Fibroblast of lung (primary cell): ENCODE results near the gene UMPS. TPM values are rescaled to one million over a fixed set of nuclear protein-coding genes. Genes with fewer than 3 reads are reported as not detected.

ENCODE experiments used
- DNase-seq, 2 donors: peaks; one replicate each; pipeline versions ENCODE4 v3.0.0 to v3.0.0-alpha.2; 2010; ENCODE audit warnings: low read depth in 2 of 2
- H2AFZ ChIP-seq: 2 replicates; pipeline ENCODE4 v1.5.1; 2012; ENCODE audit warnings: low read length, control low read depth, inconsistent platforms
- H3K27ac ChIP-seq: 2 replicates; pipeline ENCODE4 v1.5.1; 2011; ENCODE audit warnings: low read length, control low read depth; ENCODE audit not compliant: insufficient read depth
- H3K27me3 ChIP-seq: 2 replicates; pipeline ENCODE4 v1.5.1; 2011; ENCODE audit warnings: mild to moderate bottlenecking, low read length; ENCODE audit not compliant: control insufficient read depth, insufficient read depth
- H3K36me3 ChIP-seq: 2 replicates; pipeline ENCODE4 v1.5.1; 2011; ENCODE audit warnings: low read length; ENCODE audit not compliant: control insufficient read depth, insufficient read depth
- H3K4me1 ChIP-seq: 2 replicates; pipeline ENCODE4 v1.5.1; 2011; ENCODE audit warnings: low read length; ENCODE audit not compliant: control insufficient read depth, insufficient read depth; ENCODE audit errors: extremely low read depth
- H3K4me2 ChIP-seq: 2 replicates; pipeline ENCODE4 v1.5.1; 2011; ENCODE audit warnings: low read length, control low read depth; ENCODE audit not compliant: insufficient read depth; ENCODE audit errors: extremely low read depth
- H3K4me3 ChIP-seq, 4 experiments: fragments of 200-600 bp in 1 of 4; sonication (generic) in 1 of 4; replicated peaks in 1 of 4; 2 replicates each; pipeline ENCODE4 v1.5.1; 2011 to 2016; ENCODE audit warnings: low read length in 4 of 4, low read depth in 3 of 4, mild to moderate bottlenecking in 3 of 4, control low read depth in 2 of 4, inconsistent platforms in 1 of 4, mixed read lengths in 1 of 4; ENCODE audit not compliant: insufficient read depth in 1 of 4; ENCODE audit errors: control extremely low read depth in 1 of 4
- H3K79me2 ChIP-seq: 2 replicates; pipeline ENCODE4 v1.5.1; 2012; ENCODE audit warnings: mild to moderate bottlenecking, low read length, inconsistent platforms; ENCODE audit not compliant: control insufficient read depth, insufficient read depth
- H3K9ac ChIP-seq: 2 replicates; pipeline ENCODE4 v1.5.1; 2011; ENCODE audit warnings: mild to moderate bottlenecking, low read length, control low read depth; ENCODE audit not compliant: insufficient read depth
- H3K9me3 ChIP-seq: 2 replicates; pipeline ENCODE4 v1.5.1; 2012; ENCODE audit warnings: low read depth, low read length; ENCODE audit not compliant: control insufficient read depth, insufficient read depth
- H4K20me1 ChIP-seq: 2 replicates; pipeline ENCODE4 v1.5.1; 2011; ENCODE audit warnings: low read length; ENCODE audit not compliant: control insufficient read depth, insufficient read depth; ENCODE audit errors: extremely low read depth
- CTCF ChIP-seq, 2 donors: IDR thresholded peaks in 1 of 2; conservative IDR thresholded peaks in 1 of 2; 1 replicate in 1 of 2; 2 replicates in 1 of 2; pipeline ENCODE4 v1.5.1; 2011 to 2012; ENCODE audit warnings: low read length in 2 of 2, control low read depth in 1 of 2, inconsistent platforms in 1 of 2, low read depth in 1 of 2, mild to moderate bottlenecking in 1 of 2
- EZH2 ChIP-seq: IDR thresholded peaks from 2 replicates; pipeline ENCODE4 v1.5.1; 2012; ENCODE audit warnings: low read length, control low read depth, mild to moderate bottlenecking; ENCODE audit errors: missing control alignments
- polyA plus RNA-seq, 2 donors: library from polyadenylated mRNA; depleted of rRNA in 1 of 2; stranded (reverse) in 1 of 2; unstranded in 1 of 2; fragments of >200 nt; gene quantifications; 2 replicates each; pipeline ENCODE4 v1.2.1, GENCODE V29; 2011 to 2012; ENCODE audit warnings: missing spikeins in 1 of 2
- total RNA-seq: library from RNA; depleted of rRNA; stranded (reverse); fragments of >200 nt; gene quantifications from 2 replicates; pipeline ENCODE4 v1.2.1, GENCODE V29; 2014

The UMPS gene
- total and polyA plus RNA-seq, 2 donors (not counting 1 experiment from before 2014, with no cell fraction given) = 21.6 to 25.0 TPM

GRCh38 chr3:124766113-124767095 lies 36.2 kb downstream of the UMPS start:
- H3K9me3 ChIP-seq = no peaks in the 10 kb centered on the region
- no peak overlapping the region for H3K4me3 ChIP-seq
- TF ChIP-seq CTCF (conservative IDR thresholded peaks at IDR 0.05 in 1 of 2, IDR thresholded peaks at IDR 0.05 in 1 of 2; ENCODE audit: low read depth in 1 of 2, low read length in 2 of 2) (no peak), EZH2 (no peak)
- no peak overlapping the region for H3K9ac ChIP-seq
- no peaks in the 10 kb centered on the region for H4K20me1 ChIP-seq
- no peaks in the 10 kb centered on the region for H3K79me2 ChIP-seq
- H3K27ac ChIP-seq = no peak overlapping the region
- H3K4me2 ChIP-seq = no peak overlapping the region
- H3K36me3 ChIP-seq = peaks cover 12% of the 10 kb centered on the region
- H3K4me1 ChIP-seq = peaks cover 4% of the 10 kb centered on the region
- no peaks in the 10 kb centered on the region for H3K27me3 ChIP-seq
- H2AFZ ChIP-seq = no peak overlapping the region
- no peak for DNase-seq

DNA sequence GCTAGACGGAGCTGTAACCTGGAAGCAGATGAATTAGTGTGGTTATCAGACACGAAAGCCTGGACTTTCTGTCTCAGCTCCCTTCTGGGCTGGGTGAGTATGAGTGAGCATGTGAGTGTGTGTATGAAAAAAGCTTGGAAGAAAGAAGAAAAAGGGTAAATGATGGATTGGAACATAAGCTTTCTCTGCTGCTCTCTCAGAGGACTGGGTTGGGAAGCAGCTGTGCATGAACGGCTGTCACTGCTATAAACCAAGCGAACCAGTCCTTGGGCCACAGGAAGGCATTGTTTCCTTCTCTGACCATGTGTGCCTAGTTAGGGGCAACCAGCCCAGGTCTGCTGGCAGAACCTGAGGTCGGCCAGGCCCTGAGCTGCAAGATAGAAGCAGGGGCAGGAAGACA lies 37.0 kb downstream of the UMPS start:
- TF ChIP-seq EZH2 (no peak), CTCF (conservative IDR thresholded peaks at IDR 0.05 in 1 of 2, IDR thresholded peaks at IDR 0.05 in 1 of 2; ENCODE audit: low read depth in 1 of 2, low read length in 2 of 2) (no peak)
- no peaks in the 10 kb centered on the region for H3K79me2 ChIP-seq
- H3K27ac ChIP-seq = no peak overlapping the region
- H3K4me2 ChIP-seq = no peak overlapping the region
- no peak overlapping the region for H2AFZ ChIP-seq
- no peaks in the 10 kb centered on the region for H3K27me3 ChIP-seq
- no peak overlapping the region for H3K9ac ChIP-seq
- no peaks in the 10 kb centered on the region for H3K9me3 ChIP-seq
- H3K36me3 ChIP-seq = peaks cover 12% of the 10 kb centered on the region
- H4K20me1 ChIP-seq = no peaks in the 10 kb centered on the region
- H3K4me1 ChIP-seq = peaks cover 10% of the 10 kb centered on the region
- no peak overlapping the region for H3K4me3 ChIP-seq
- no peak for DNase-seq

- no peak for DNase-seq
- H3K79me2 ChIP-seq = no peaks in the 10 kb centered on the region
- no peak overlapping the region for H2AFZ ChIP-seq
- H3K4me1 ChIP-seq = peaks cover 10% of the 10 kb centered on the region
- H4K20me1 ChIP-seq = no peaks in the 10 kb centered on the region
- no peak for TF ChIP-seq CTCF (conservative IDR thresholded peaks at IDR 0.05 in 1 of 2, IDR thresholded peaks at IDR 0.05 in 1 of 2; ENCODE audit: low read depth in 1 of 2, low read length in 2 of 2)
- no peak for TF ChIP-seq EZH2
- H3K27me3 ChIP-seq = no peaks in the 10 kb centered on the region
- H3K9me3 ChIP-seq = no peaks in the 10 kb centered on the region
- no peak overlapping the region for H3K9ac ChIP-seq
- no peak overlapping the region for H3K27ac ChIP-seq
- no peak overlapping the region for H3K4me2 ChIP-seq
- H3K4me3 ChIP-seq = no peak overlapping the region
- H3K36me3 ChIP-seq = peaks cover 12% of the 10 kb centered on the region
These were observed 37.4 kb downstream of the UMPS start for GRCh38 chr3:124767691-124768090.
